GM12878 (cell line): ENCODE data around the gene ZNF618. TPM values are rescaled to one million over a fixed set of nuclear protein-coding genes. Genes with fewer than 3 reads are reported as not detected.

Experiments
- ATAC-seq: fragments of 200-7000 bp; cut with Tn5 transposase; 3 replicates; pipeline ENCODE4 v1.9.1; 2020; ENCODE audit warnings: mild to moderate bottlenecking, moderate library complexity
- BruUV-seq: library from RNA; stranded (reverse); fragments of 400-500 nt; replicated peaks from 2 replicates; lab custom pipeline; 2021; lab: Mats Ljungman, UMichigan
- CTCF ChIA-PET: fragments of 300-600 bp; sonication (Branson Sonifier 250); formaldehyde crosslinking; extraction: SDS; loops from one replicate; lab custom pipeline; 2021; ENCODE audit warnings: inconsistent platforms; lab: Yijun Ruan, JAX
- POLR2A ChIA-PET: fragments of 350-600 bp; formaldehyde crosslinking; extraction: SDS; loops from one replicate; lab custom pipeline; 2021; ENCODE audit warnings: inconsistent platforms; lab: Charles Lee
- RAD21 ChIA-PET: fragments of 300-600 bp; sonication (Branson Sonifier 250); formaldehyde crosslinking; loops from one replicate; lab custom pipeline; 2023; ENCODE audit warnings: antibody characterized with exemption; ENCODE audit not compliant: unreplicated experiment; lab: Charles Lee
- SMC1A ChIA-PET: fragments of 300-600 bp; sonication (Branson Sonifier 250); formaldehyde crosslinking; loops from one replicate; lab custom pipeline; 2023; ENCODE audit not compliant: unreplicated experiment, uncharacterized antibody; lab: Charles Lee
- DNase-seq: peaks from one replicate; pipeline ENCODE4 v3.0.0-alpha.2; 2011; ENCODE audit warnings: low read depth, low spot score
- FAIRE-seq: peaks from 3 replicates; lab custom pipeline; 2011; peaks lifted over from hg19 to GRCh38; lab: Jason Lieb, UNC
- H2AFZ ChIP-seq: 2 replicates; pipeline ENCODE4 v1.6.0; 2011; ENCODE audit warnings: low read depth, low read length, control low read depth; ENCODE audit not compliant: control insufficient read depth
- H3K27ac ChIP-seq: 2 replicates; pipeline ENCODE4 v1.5.1; 2011; ENCODE audit warnings: control low read depth; ENCODE audit not compliant: control insufficient read depth, insufficient read depth
- H3K27me3 ChIP-seq, 2 experiments: replicated peaks in 1 of 2; 2 replicates each; pipeline versions ENCODE4 v1.6.0 to v1.6.1; 2011; ENCODE audit warnings: low read length in 1 of 2; ENCODE audit not compliant: control insufficient read depth in 2 of 2, insufficient read depth in 2 of 2
- H3K36me3 ChIP-seq, 2 experiments: 2 replicates each; pipeline ENCODE4 v1.5.1; 2011; ENCODE audit warnings: low read length in 1 of 2; ENCODE audit not compliant: control insufficient read depth in 2 of 2, insufficient read depth in 2 of 2
- H3K4me1 ChIP-seq: 2 replicates; pipeline ENCODE4 v1.6.1; 2011; ENCODE audit warnings: mild to moderate bottlenecking, low read length, moderate library complexity, mixed read lengths; ENCODE audit not compliant: control insufficient read depth, insufficient read depth
- H3K4me2 ChIP-seq: 2 replicates; pipeline ENCODE4 v1.6.0; 2011; ENCODE audit warnings: control low read depth; ENCODE audit not compliant: control insufficient read depth, insufficient read depth
- H3K4me3 ChIP-seq: fragments of 200-600 bp; sonication (generic); 2 replicates; pipeline ENCODE4 v1.5.1; 2016
- H3K79me2 ChIP-seq: 2 replicates; pipeline ENCODE4 v1.6.0; 2011; ENCODE audit warnings: low read length; ENCODE audit not compliant: control insufficient read depth, insufficient read depth
- H3K9ac ChIP-seq: 2 replicates; pipeline ENCODE4 v1.8.0; 2011; ENCODE audit warnings: low read length, control low read depth, mixed read lengths; ENCODE audit not compliant: control insufficient read depth, insufficient read depth
- H3K9me3 ChIP-seq: replicated peaks from 3 replicates; pipeline ENCODE4 v1.5.1; 2011; ENCODE audit warnings: mild to moderate bottlenecking, low read length; ENCODE audit not compliant: control insufficient read depth, insufficient read depth
- H4K20me1 ChIP-seq: 2 replicates; pipeline ENCODE4 v1.6.0; 2011; ENCODE audit not compliant: control insufficient read depth, insufficient read depth
- BCL11A ChIP-seq: IDR thresholded peaks from 2 replicates; pipeline ENCODE4 v1.6.1; 2011; ENCODE audit warnings: low read depth, low read length
- CHD1 ChIP-seq: IDR thresholded peaks from 2 replicates; pipeline ENCODE4 v1.6.1; 2012; ENCODE audit warnings: low read depth, low read length, improper control_type of control experiment
- EZH2 ChIP-seq: IDR thresholded peaks from 2 replicates; pipeline ENCODE4 v1.6.1; 2012; ENCODE audit warnings: low read depth, mild to moderate bottlenecking, control low read depth, inconsistent platforms, low read length, borderline replicate concordance; ENCODE audit not compliant: control insufficient read depth
- FOS ChIP-seq: IDR thresholded peaks from 3 replicates; pipeline ENCODE4 v1.6.1; 2011; ENCODE audit warnings: borderline replicate concordance; ENCODE audit not compliant: insufficient read length; ENCODE audit errors: extremely low read depth
- HDAC6 ChIP-seq: fragments of 200-600 bp; sonication (generic); IDR thresholded peaks from one replicate; pipeline ENCODE4 v1.8.0; 2017; ENCODE audit warnings: antibody characterized with exemption; ENCODE audit not compliant: unreplicated experiment
- JUND ChIP-seq: IDR thresholded peaks from 2 replicates; pipeline ENCODE4 v1.6.1; 2012; ENCODE audit warnings: low read depth, mild to moderate bottlenecking, low read length, improper control_type of control experiment, moderate library complexity
- PAX8 ChIP-seq: fragments of 450-650 bp; IDR thresholded peaks from 2 replicates; pipeline ENCODE4 v1.6.1; 2017; ENCODE audit warnings: mild to moderate bottlenecking, moderate library complexity
- PML ChIP-seq: IDR thresholded peaks from 2 replicates; pipeline ENCODE4 v1.6.1; 2012; ENCODE audit warnings: low read length, inconsistent platforms
- RAD21 ChIP-seq: IDR thresholded peaks from 2 replicates; pipeline ENCODE4 v1.6.1; 2011; ENCODE audit warnings: mild to moderate bottlenecking, low read depth, low read length, moderate library complexity; ENCODE audit not compliant: insufficient read depth
- SP1 ChIP-seq: IDR thresholded peaks from one replicate; pipeline ENCODE4 v1.6.1; 2011; ENCODE audit warnings: low read depth, low read length
- SUPT20H ChIP-seq: IDR thresholded peaks from 2 replicates; pipeline ENCODE4 v1.6.1; 2011; ENCODE audit warnings: low read depth, mild to moderate bottlenecking, low read length, moderate library complexity, borderline replicate concordance; ENCODE audit not compliant: control insufficient read depth
- WGBS: methylation state at CpG from one replicate; pipeline ENCODE4 v1.1.6; 2016; ENCODE audit warnings: low lambda C conversion rate; ENCODE audit not compliant: insufficient replicate concordance, insufficient coverage; ENCODE audit errors: missing lambda C conversion rate; 5-methylcytosine and 5-hydroxymethylcytosine counted together
- in situ Hi-C: fragments of 300-500 bp; cut with MboI; formaldehyde crosslinking; loops from 9 replicates; pipeline ENCODE4 v1.14.3; 2018; ENCODE audit warnings: mixed read lengths
- intact Hi-C: fragments of 100-400 bp; cut with micrococcal nuclease; formaldehyde crosslinking; loops from one replicate; pipeline ENCODE4 v1.14.2; 2022; ENCODE audit not compliant: unreplicated experiment
- polyA plus RNA-seq, 11 experiments: library from polyadenylated mRNA; depleted of rRNA in 4 of 11; unstranded in 6 of 11; stranded (reverse) in 5 of 11; fragments of >200 nt; fragmentation: Nextera tagmentation in 4 of 11; fragmentation: Illumina TruSeq in 1 of 11; extraction: Ambion mirVana in 4 of 11; extraction: Trizol in 1 of 11; gene quantifications; 1 replicate in 1 of 11; 2 replicates in 10 of 11; pipeline versions ENCODE4 v1.2.1 to v1.2.3, GENCODE V29; 2011 to 2016; ENCODE audit warnings: inconsistent platforms in 2 of 11, missing spikeins in 2 of 11, low read depth in 1 of 11
- total RNA-seq, 4 experiments: library from RNA; depleted of rRNA in 3 of 4; stranded (reverse); fragments of >200 nt in 3 of 4; fragmentation: Illumina TruSeq in 1 of 4; extraction: Trizol in 1 of 4; gene quantifications; 2 replicates each; pipeline versions ENCODE4 v1.2.1 to v1.2.3, GENCODE V29; 2013 to 2021
- TF ChIP-seq, protein P1 (sequence below): IDR thresholded peaks from 2 replicates; pipeline ENCODE4 v1.6.1; 2012; ENCODE audit warnings: mild to moderate bottlenecking, low read depth, low read length
- TF ChIP-seq, protein P2 (sequence below): fragments of 450-650 bp; IDR thresholded peaks from 2 replicates; pipeline ENCODE4 v1.6.1; 2014; ENCODE audit warnings: mild to moderate bottlenecking
- TF ChIP-seq, protein P3 (sequence below): fragments of 150-350 bp; IDR thresholded peaks from 2 replicates; pipeline ENCODE4 v1.6.1; 2014; ENCODE audit warnings: mild to moderate bottlenecking, low read depth, low read length

Gene ZNF618
- total and polyA plus RNA-seq, 10 of the 15 experiments (the other 5 are each of a cell fraction or from before 2014, with no cell fraction given), result 0.01 to 0.24 (median 0.06) TPM; not detected in 2

DNA sequence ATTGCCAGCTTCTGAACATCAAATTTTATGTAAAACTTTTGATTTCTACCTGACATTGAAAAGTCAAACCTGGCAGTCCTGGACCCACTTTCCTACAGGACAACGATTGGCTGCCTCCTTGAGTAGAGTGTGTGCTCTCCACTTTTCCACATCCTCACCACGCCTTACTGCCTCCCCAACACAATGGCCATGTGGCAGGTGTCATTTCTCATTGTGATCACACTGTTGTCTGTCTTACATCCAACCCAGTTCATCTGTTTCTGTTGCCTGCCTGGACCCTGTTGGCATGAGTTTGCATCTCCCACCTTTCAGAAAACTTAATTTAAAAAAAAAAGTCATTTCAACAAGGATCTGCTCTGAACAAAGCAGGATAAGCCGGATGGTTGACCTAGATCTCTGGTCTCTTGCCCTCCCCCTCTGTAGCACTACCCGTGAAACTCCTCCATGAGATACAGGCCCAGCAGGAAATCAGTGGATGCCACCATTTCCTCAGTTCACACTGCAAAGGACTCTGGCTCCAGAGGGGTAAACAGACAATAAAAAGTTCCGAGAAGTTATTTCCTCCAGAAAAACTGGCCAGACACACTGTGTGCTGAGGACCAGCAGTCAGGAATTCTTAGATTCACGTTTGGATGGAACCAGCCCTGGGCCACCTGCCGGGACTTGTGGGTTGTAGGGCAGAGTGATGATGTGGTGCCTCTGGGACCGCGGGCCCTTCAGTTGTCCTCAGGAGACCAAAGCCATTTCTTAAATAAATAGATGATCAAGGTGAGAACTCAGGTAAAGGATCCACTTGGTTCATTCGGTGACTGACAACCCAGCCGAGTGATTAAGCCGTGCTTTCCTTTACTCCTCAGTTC lies 153.4 kb downstream of the ZNF618 start:
- in situ Hi-C loops, result loop anchor here (25.0 kb wide), 1 partner anchor 567 kb away; the partner anchor contains the start of gene RGS3
- Histone ChIP-seq H4K20me1 (no peaks in the 10 kb centered on the region), H3K36me3 (no peaks in the 10 kb centered on the region), H3K27me3 (no peaks in the 10 kb centered on the region), H3K9ac (no peak overlapping the region), H3K27ac (no peak overlapping the region), H2AFZ (no peak overlapping the region), H3K4me2 (no peak overlapping the region)
- no peak for ATAC-seq
- CTCF ChIA-PET, result no interaction called here
- intact Hi-C loops, result no loop called here
- no peak for DNase-seq
- no peak for FAIRE-seq
- no TSS peak for BruUV-seq
- TF ChIP-seq PAX8 (no peak), PML (no peak), CHD1 (no peak), SP1 (no peak), SUPT20H (no peak), HDAC6 (no peak), BCL11A (no peak), RAD21 (no peak), FOS (no peak), EZH2 (no peak), JUND (no peak)
- TF ChIP-seq, protein P1, sequence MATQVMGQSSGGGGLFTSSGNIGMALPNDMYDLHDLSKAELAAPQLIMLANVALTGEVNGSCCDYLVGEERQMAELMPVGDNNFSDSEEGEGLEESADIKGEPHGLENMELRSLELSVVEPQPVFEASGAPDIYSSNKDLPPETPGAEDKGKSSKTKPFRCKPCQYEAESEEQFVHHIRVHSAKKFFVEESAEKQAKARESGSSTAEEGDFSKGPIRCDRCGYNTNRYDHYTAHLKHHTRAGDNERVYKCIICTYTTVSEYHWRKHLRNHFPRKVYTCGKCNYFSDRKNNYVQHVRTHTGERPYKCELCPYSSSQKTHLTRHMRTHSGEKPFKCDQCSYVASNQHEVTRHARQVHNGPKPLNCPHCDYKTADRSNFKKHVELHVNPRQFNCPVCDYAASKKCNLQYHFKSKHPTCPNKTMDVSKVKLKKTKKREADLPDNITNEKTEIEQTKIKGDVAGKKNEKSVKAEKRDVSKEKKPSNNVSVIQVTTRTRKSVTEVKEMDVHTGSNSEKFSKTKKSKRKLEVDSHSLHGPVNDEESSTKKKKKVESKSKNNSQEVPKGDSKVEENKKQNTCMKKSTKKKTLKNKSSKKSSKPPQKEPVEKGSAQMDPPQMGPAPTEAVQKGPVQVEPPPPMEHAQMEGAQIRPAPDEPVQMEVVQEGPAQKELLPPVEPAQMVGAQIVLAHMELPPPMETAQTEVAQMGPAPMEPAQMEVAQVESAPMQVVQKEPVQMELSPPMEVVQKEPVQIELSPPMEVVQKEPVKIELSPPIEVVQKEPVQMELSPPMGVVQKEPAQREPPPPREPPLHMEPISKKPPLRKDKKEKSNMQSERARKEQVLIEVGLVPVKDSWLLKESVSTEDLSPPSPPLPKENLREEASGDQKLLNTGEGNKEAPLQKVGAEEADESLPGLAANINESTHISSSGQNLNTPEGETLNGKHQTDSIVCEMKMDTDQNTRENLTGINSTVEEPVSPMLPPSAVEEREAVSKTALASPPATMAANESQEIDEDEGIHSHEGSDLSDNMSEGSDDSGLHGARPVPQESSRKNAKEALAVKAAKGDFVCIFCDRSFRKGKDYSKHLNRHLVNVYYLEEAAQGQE, result no peak
- TF ChIP-seq, protein P2, sequence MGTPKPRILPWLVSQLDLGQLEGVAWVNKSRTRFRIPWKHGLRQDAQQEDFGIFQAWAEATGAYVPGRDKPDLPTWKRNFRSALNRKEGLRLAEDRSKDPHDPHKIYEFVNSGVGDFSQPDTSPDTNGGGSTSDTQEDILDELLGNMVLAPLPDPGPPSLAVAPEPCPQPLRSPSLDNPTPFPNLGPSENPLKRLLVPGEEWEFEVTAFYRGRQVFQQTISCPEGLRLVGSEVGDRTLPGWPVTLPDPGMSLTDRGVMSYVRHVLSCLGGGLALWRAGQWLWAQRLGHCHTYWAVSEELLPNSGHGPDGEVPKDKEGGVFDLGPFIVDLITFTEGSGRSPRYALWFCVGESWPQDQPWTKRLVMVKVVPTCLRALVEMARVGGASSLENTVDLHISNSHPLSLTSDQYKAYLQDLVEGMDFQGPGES, result no peak
- TF ChIP-seq, protein P3, sequence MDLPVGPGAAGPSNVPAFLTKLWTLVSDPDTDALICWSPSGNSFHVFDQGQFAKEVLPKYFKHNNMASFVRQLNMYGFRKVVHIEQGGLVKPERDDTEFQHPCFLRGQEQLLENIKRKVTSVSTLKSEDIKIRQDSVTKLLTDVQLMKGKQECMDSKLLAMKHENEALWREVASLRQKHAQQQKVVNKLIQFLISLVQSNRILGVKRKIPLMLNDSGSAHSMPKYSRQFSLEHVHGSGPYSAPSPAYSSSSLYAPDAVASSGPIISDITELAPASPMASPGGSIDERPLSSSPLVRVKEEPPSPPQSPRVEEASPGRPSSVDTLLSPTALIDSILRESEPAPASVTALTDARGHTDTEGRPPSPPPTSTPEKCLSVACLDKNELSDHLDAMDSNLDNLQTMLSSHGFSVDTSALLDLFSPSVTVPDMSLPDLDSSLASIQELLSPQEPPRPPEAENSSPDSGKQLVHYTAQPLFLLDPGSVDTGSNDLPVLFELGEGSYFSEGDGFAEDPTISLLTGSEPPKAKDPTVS, result no peak
- TF ChIP-seq, all 136 proteins: peak for 0
- WGBS, result 40% methylated on average over 12 of the region's 12 CpGs
- H3K79me2 ChIP-seq, result no peaks in the 10 kb centered on the region
- H3K9me3 ChIP-seq, result no peaks in the 10 kb centered on the region; the same call in 2 of the 3 replicates
- H3K4me3 ChIP-seq, result no peak overlapping the region
- POLR2A ChIA-PET, result no interaction called here
- RAD21 ChIA-PET, result no interaction called here
- SMC1A ChIA-PET, result no interaction called here
- no peaks in the 10 kb centered on the region for H3K4me1 ChIP-seq
